CD4-positive, alpha-beta T cell treated with Interleukin-12 subunit alpha and Interleukin-12 subunit beta, for 1 hour (primary cell): Measurements from ENCODE around the gene CEP19.
A peak's percentile ranks its signal among the peaks of the same experiment; 100 is the strongest.
"Not testable (repeated sequence)": the region's sequence is repeated elsewhere in the genome, so short reads cannot be mapped to it uniquely, and the experiment has no call there.

Experiments used
- DNase-seq: peaks from one replicate; pipeline ENCODE4 v3.0.0-alpha.2; 2020

CEP19 gene

GRCh38 chr3:196711838-196712513, at the start of gene CEP19, which contains the start of gene PIGX:
CEP19 (minus strand) TSS chr3:196712250; CDS start chr3:196708657, 3,593 bp downstream.
PIGX (plus strand) TSS chr3:196712377.
- DNase-seq = peak; percentile 95

- DNase-seq = no peak
Observed at GRCh38 chr3:196757876-196758739, 46.1 kb upstream of the CEP19 start.

GRCh38 chr3:196756732-196757131, 44.7 kb upstream of the CEP19 start:
- no peak for DNase-seq

- no peak for DNase-seq
Observed at GRCh38 chr3:196754091-196754981, 42.3 kb upstream of the CEP19 start.

- no peak for DNase-seq
Observed at GRCh38 chr3:196753201-196753600, 41.2 kb upstream of the CEP19 start.

GRCh38 chr3:196749125-196749524, 37.1 kb upstream of the CEP19 start:
- no peak for DNase-seq

GRCh38 chr3:196743569-196743968, 31.5 kb upstream of the CEP19 start:
- DNase-seq = not testable (repeated sequence)

GRCh38 chr3:196741249-196741889, 29.3 kb upstream of the CEP19 start:
- DNase-seq = no peak

- DNase-seq = peak; percentile 60
Observed at GRCh38 chr3:196740481-196741248, 28.6 kb upstream of the CEP19 start.

GRCh38 chr3:196739671-196740480, 27.8 kb upstream of the CEP19 start, which contains the start of gene PAK2:
PAK2 (plus strand) TSS chr3:196739857; CDS start chr3:196782647, 42,790 bp downstream.
- peak; percentile 93 for DNase-seq

GRCh38 chr3:196737655-196738054, 25.6 kb upstream of the CEP19 start:
- DNase-seq = no peak

- no peak for DNase-seq
Observed at GRCh38 chr3:196736670-196737374, 24.8 kb upstream of the CEP19 start.

GRCh38 chr3:196735751-196736150, 23.7 kb upstream of the CEP19 start:
- no peak for DNase-seq

- DNase-seq = peak; percentile 44
Observed at GRCh38 chr3:196726788-196727675, 15.0 kb upstream of the CEP19 start.

GRCh38 chr3:196721097-196721496, 9.0 kb upstream of the CEP19 start:
- DNase-seq = no peak

GRCh38 chr3:196717162-196717561, 5.1 kb upstream of the CEP19 start:
- DNase-seq = not testable (repeated sequence)

- DNase-seq = no peak
Observed at GRCh38 chr3:196712514-196713413, 714 bp upstream of the CEP19 start.

- no peak for DNase-seq
Observed at GRCh38 chr3:196708467-196708866, 3.6 kb downstream of the CEP19 start.
